ENCODE data around the gene GPBP1. TPM values are rescaled to one million over a fixed set of nuclear protein-coding genes. Genes with fewer than 3 reads are reported as not detected.

Gene GPBP1, protein sequence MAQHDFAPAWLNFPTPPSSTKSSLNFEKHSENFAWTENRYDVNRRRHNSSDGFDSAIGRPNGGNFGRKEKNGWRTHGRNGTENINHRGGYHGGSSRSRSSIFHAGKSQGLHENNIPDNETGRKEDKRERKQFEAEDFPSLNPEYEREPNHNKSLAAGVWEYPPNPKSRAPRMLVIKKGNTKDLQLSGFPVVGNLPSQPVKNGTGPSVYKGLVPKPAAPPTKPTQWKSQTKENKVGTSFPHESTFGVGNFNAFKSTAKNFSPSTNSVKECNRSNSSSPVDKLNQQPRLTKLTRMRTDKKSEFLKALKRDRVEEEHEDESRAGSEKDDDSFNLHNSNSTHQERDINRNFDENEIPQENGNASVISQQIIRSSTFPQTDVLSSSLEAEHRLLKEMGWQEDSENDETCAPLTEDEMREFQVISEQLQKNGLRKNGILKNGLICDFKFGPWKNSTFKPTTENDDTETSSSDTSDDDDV
- 182 TPM for total RNA-seq

DNA sequence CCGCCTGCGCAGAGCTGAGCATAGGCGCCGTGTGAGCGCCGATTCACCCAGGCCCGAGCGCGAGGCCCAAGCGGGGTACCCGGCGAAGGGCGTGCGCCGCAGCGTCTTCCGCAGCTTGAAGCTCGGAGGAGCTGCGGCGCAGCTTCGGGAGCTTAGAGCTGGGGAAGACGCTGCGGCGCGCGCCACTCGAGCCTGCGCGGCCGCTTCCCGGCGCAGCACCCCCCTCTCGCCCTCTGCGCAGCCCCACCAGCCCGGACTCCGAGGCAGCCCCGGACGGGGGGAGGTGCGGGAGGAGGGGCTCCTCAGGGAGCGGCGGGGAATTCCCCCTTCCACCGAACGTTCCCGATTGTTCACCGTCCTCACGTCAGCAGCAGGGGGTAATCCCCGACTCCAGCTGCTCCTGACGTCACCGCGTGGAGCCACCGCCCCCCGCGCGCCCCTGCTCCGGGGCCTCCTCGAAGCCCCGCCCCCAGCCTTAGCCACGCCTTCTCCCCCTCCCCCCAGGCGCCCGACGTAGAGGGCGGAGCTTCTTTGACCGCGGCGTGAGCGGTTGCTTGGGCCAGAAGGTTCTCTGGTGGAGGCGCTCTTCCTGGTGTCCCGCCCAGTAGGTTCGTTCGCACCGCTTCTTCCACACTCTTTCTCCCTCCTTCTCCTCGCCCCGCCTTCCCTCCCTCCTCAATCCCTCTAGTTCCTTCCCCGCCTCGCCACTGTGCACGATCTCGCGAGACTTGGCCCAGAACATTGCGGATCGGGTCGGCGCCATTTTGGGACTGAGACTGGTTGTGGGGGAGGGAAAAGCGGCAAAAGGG lies at the start of gene GPBP1:
Gene GPBP1, plus strand, starts transcription at position 741 of the 809 bp plus-strand sequence. CDS start 40,072 bp downstream, outside the sequence.

Other genes with a start within 250 kb of the GPBP1 start
- 43.8 TPM for gene MIER3, start 221.9 kb upstream of the GPBP1 start, total RNA-seq

Data from camera-type eye (tissue), 1 donor.